Epithelial cell of esophagus (primary cell): ENCODE measurements around the gene CAMK1.
A peak's percentile ranks its signal among the peaks of the same experiment; 100 is the strongest.

Experiments used
- DNase-seq: peaks from one replicate; pipeline ENCODE4 v3.0.0; 2010; ENCODE audit warnings: low read depth
- H3K4me3 ChIP-seq: 2 replicates; pipeline ENCODE4 v1.5.1; 2011; ENCODE audit warnings: mild to moderate bottlenecking, low read length, control low read depth
- CTCF ChIP-seq: IDR thresholded peaks from 2 replicates; pipeline ENCODE4 v1.5.1; 2011; ENCODE audit warnings: low read depth, mild to moderate bottlenecking, low read length, control low read depth, inconsistent platforms; ENCODE audit not compliant: insufficient read depth; ENCODE audit errors: missing control alignments

CAMK1 gene

GRCh38 chr3:9743548-9743947, 26.2 kb downstream of the CAMK1 start:
- TF ChIP-seq CTCF: no peak
- H3K4me3 ChIP-seq: no peak overlapping the region
- DNase-seq: no peak

- no peak for TF ChIP-seq CTCF
- H3K4me3 ChIP-seq: no peak overlapping the region
- DNase-seq: no peak
Measured at GRCh38 chr3:9742560-9742959, 27.2 kb downstream of the CAMK1 start.

- TF ChIP-seq CTCF: no peak
- no peak for DNase-seq
- no peak overlapping the region for H3K4me3 ChIP-seq
Measured at GRCh38 chr3:9739181-9739580, 30.6 kb downstream of the CAMK1 start.

GRCh38 chr3:9736831-9737230, 32.9 kb downstream of the CAMK1 start:
- DNase-seq: peak; percentile 16
- TF ChIP-seq CTCF: no peak
- H3K4me3 ChIP-seq: no peak overlapping the region

- DNase-seq: peak; percentile 55
- TF ChIP-seq CTCF: peak; percentile 8
- peak overlapping the region; percentile 82 for H3K4me3 ChIP-seq
Measured at GRCh38 chr3:9732740-9733115, 37.0 kb downstream of the CAMK1 start.

GRCh38 chr3:9732080-9732739, 37.5 kb downstream of the CAMK1 start:
- H3K4me3 ChIP-seq: peak overlapping the region; percentile 82
- DNase-seq: peak; percentile 19
- no peak for TF ChIP-seq CTCF
